HepG2 (cell line): Measurements from ENCODE around the gene ZBTB22. TPM values are rescaled to one million over a fixed set of nuclear protein-coding genes. Genes with fewer than 3 reads are reported as not detected.

Source experiments
- ATAC-seq: fragments of 200-7000 bp; cut with Tn5 transposase; 3 replicates; pipeline ENCODE4 v1.9.1; 2020; ENCODE audit warnings: mild to moderate bottlenecking, moderate library complexity
- BruUV-seq: library from RNA; stranded (reverse); fragments of 400-500 nt; replicated peaks from 2 replicates; lab custom pipeline; 2021; lab: Mats Ljungman, UMichigan
- CTCF ChIA-PET: fragments of 300-600 bp; formaldehyde crosslinking; extraction: SDS; loops from one replicate; lab custom pipeline; 2021; ENCODE audit warnings: low total read pairs, inconsistent platforms, low intra/inter-chr PET ratio; lab: Yijun Ruan, JAX
- POLR2A ChIA-PET: fragments of 350-600 bp; sonication (Branson Sonifier 250); formaldehyde crosslinking; loops from one replicate; lab custom pipeline; 2020; ENCODE audit warnings: antibody characterized with exemption, inconsistent platforms; lab: Yijun Ruan, JAX
- DNase-seq: peaks from one replicate; pipeline ENCODE4 v3.0.0-alpha.2; 2015; ENCODE audit warnings: low spot score
- FAIRE-seq: peaks from 3 replicates; lab custom pipeline; 2011; peaks lifted over from hg19 to GRCh38; lab: Jason Lieb, UNC
- H2AFZ ChIP-seq: one replicate; pipeline ENCODE4 v1.6.1; 2011; ENCODE audit warnings: low read length, inconsistent platforms
- H3K27ac ChIP-seq: fragments of 300-600 bp; 3 replicates; pipeline ENCODE4 v1.8.0; 2011; ENCODE audit warnings: mixed run types, mild to moderate bottlenecking, mixed read lengths, low read length, inconsistent platforms; ENCODE audit not compliant: insufficient read depth; ENCODE audit errors: extremely low read length
- H3K27me3 ChIP-seq, 2 experiments: fragments of 200-600 bp in 1 of 2; 2 replicates in 1 of 2; 3 replicates in 1 of 2; pipeline versions ENCODE4 v1.6.0 to v1.8.0; 2011; ENCODE audit warnings: low read length in 2 of 2, mild to moderate bottlenecking in 2 of 2, moderate library complexity in 2 of 2, inconsistent platforms in 1 of 2; ENCODE audit not compliant: insufficient read depth in 2 of 2, control insufficient read depth in 1 of 2
- H3K36me3 ChIP-seq, 2 experiments: fragments of 200-600 bp in 1 of 2; replicated peaks in 1 of 2; 2 replicates in 1 of 2; 3 replicates in 1 of 2; pipeline versions ENCODE4 v1.5.1 to v1.8.0; 2011; ENCODE audit warnings: low read length in 2 of 2, inconsistent platforms in 1 of 2; ENCODE audit not compliant: insufficient read depth in 2 of 2, control insufficient read depth in 1 of 2
- H3K4me1 ChIP-seq: 2 replicates; pipeline ENCODE4 v1.5.1; 2012; ENCODE audit warnings: low read length, inconsistent platforms; ENCODE audit not compliant: insufficient read depth
- H3K4me2 ChIP-seq: 2 replicates; pipeline ENCODE4 v1.6.0; 2011; ENCODE audit warnings: low read depth, low read length, inconsistent platforms
- H3K4me3 ChIP-seq, 3 experiments: fragments of 200-600 bp in 1 of 3; sonication (generic), shearing (Covaris generic) in 1 of 3; replicated peaks in 1 of 3; 2 replicates each; pipeline ENCODE4 v1.5.1; 2011 to 2016; ENCODE audit warnings: low read length in 3 of 3, inconsistent platforms in 2 of 3, low read depth in 2 of 3, mild to moderate bottlenecking in 2 of 3, control low read depth in 1 of 3, mixed read lengths in 1 of 3; ENCODE audit not compliant: insufficient read depth in 1 of 3
- H3K79me2 ChIP-seq: one replicate; pipeline ENCODE4 v1.6.1; 2011; ENCODE audit warnings: low read length, inconsistent platforms; ENCODE audit not compliant: insufficient read depth
- H3K9ac ChIP-seq: 2 replicates; pipeline ENCODE4 v1.6.0; 2011; ENCODE audit warnings: mild to moderate bottlenecking, low read depth, low read length, inconsistent platforms; ENCODE audit not compliant: insufficient read depth
- H3K9me3 ChIP-seq: 2 replicates; pipeline ENCODE4 v1.5.1; 2012; ENCODE audit warnings: mild to moderate bottlenecking, low read length
- H4K20me1 ChIP-seq: 2 replicates; pipeline ENCODE4 v1.6.0; 2011; ENCODE audit warnings: inconsistent platforms, mild to moderate bottlenecking, low read length, moderate library complexity; ENCODE audit not compliant: insufficient read depth
- TGIF2 ChIP-seq: IDR thresholded peaks from 2 replicates; pipeline ENCODE4 v1.6.1; 2016; ENCODE audit warnings: control low read depth, missing compliant biosample characterization
- WGBS: methylation state at CpG from one replicate; pipeline ENCODE4 v1.1.6; 2017; ENCODE audit warnings: low lambda C conversion rate; 5-methylcytosine and 5-hydroxymethylcytosine counted together
- in situ Hi-C: cut with HindIII; loops from 2 replicates; pipeline ENCODE4 v1.10.0; 2017; ENCODE audit warnings: low pct_unique_long_range_greater_than_20kb; ENCODE audit not compliant: extremely low pct_ligation_motif_present
- intact Hi-C: fragments of 100-400 bp; cut with micrococcal nuclease; formaldehyde crosslinking; loops from one replicate; pipeline ENCODE4 v1.10.0; 2022; ENCODE audit not compliant: unreplicated experiment
- polyA plus RNA-seq, 8 experiments: library from polyadenylated mRNA; depleted of rRNA in 3 of 8; stranded (reverse) in 7 of 8; unstranded in 1 of 8; fragments of >200 nt; fragmentation: Illumina TruSeq in 4 of 8; extraction: Trizol in 4 of 8; gene quantifications; 2 replicates each; pipeline versions ENCODE4 v1.2.1 to v1.2.3, GENCODE V29; 2011 to 2016; ENCODE audit warnings: low read depth in 4 of 8, missing spikeins in 1 of 8, mixed read lengths in 1 of 8; ENCODE audit not compliant: insufficient read depth in 1 of 8
- total RNA-seq, 5 experiments: library from RNA; depleted of rRNA; stranded (reverse); fragments of >200 nt; fragmentation: Illumina TruSeq; extraction: Trizol; gene quantifications; 2 replicates each; pipeline ENCODE4 v1.2.3, GENCODE V29; 2016; ENCODE audit warnings: low read depth in 1 of 5
- TF ChIP-seq, protein P1 (sequence below): sonication (generic); formaldehyde crosslinking; IDR thresholded peaks from 2 replicates; pipeline ENCODE4 v1.5.1; 2020; ENCODE audit warnings: mild to moderate bottlenecking, missing genetic modification reagents, moderate library complexity

Gene ZBTB22
- total and polyA plus RNA-seq, 2 of the 13 experiments (the other 11 are each of a cell fraction or from before 2014, with no cell fraction given): 8.0 to 10.6 TPM

- Histone ChIP-seq H3K4me2 (peak overlapping the region; percentile 93), H3K79me2 (peaks cover 22% of the 10 kb centered on the region), H2AFZ (no peak overlapping the region), H3K9me3 (no peaks in the 10 kb centered on the region), H3K4me1 (peaks cover 57% of the 10 kb centered on the region), H3K9ac (peak overlapping the region; percentile 84; the same call in 1 of the 2 replicates), H3K36me3 (peaks cover 5 to 31% of the 10 kb centered on the region in 2 experiments), H3K27me3 (no peaks in the 10 kb centered on the region; a peak in 2 of 5 replicates), H4K20me1 (peaks cover 3% of the 10 kb centered on the region; the same call in 1 of the 2 replicates), H3K27ac (no peak overlapping the region), H3K4me3 (no peak overlapping the region; a peak in 1 of 6 replicates)
- ATAC-seq (no peak), DNase-seq (no peak), FAIRE-seq (no peak)
- no TSS peak for BruUV-seq
- TF ChIP-seq TGIF2 (CRISPR knock-in tag): no peak
- TF ChIP-seq, protein P1, sequence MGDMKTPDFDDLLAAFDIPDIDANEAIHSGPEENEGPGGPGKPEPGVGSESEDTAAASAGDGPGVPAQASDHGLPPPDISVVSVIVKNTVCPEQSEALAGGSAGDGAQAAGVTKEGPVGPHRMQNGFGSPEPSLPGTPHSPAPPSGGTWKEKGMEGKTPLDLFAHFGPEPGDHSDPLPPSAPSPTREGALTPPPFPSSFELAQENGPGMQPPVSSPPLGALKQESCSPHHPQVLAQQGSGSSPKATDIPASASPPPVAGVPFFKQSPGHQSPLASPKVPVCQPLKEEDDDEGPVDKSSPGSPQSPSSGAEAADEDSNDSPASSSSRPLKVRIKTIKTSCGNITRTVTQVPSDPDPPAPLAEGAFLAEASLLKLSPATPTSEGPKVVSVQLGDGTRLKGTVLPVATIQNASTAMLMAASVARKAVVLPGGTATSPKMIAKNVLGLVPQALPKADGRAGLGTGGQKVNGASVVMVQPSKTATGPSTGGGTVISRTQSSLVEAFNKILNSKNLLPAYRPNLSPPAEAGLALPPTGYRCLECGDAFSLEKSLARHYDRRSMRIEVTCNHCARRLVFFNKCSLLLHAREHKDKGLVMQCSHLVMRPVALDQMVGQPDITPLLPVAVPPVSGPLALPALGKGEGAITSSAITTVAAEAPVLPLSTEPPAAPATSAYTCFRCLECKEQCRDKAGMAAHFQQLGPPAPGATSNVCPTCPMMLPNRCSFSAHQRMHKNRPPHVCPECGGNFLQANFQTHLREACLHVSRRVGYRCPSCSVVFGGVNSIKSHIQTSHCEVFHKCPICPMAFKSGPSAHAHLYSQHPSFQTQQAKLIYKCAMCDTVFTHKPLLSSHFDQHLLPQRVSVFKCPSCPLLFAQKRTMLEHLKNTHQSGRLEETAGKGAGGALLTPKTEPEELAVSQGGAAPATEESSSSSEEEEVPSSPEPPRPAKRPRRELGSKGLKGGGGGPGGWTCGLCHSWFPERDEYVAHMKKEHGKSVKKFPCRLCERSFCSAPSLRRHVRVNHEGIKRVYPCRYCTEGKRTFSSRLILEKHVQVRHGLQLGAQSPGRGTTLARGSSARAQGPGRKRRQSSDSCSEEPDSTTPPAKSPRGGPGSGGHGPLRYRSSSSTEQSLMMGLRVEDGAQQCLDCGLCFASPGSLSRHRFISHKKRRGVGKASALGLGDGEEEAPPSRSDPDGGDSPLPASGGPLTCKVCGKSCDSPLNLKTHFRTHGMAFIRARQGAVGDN (CRISPR knock-in tag): 0 out of 2 replicates have a peak, but pooled peaks have one; percentile 2
- CTCF ChIA-PET: no interaction called here
- in situ Hi-C loops: no loop called here
- WGBS: 95% methylated on average over 9 of the region's 9 CpGs
- POLR2A ChIA-PET: interaction anchor here (0.7 kb wide), 1 partner anchor 50 kb away, joined by 3 read pairs; the partner anchor contains the start of genes RPS18 and VPS52
- intact Hi-C loops: no loop called here
These were observed 3.7 kb upstream of the ZBTB22 start for GRCh38 chr6:33321227-33321626.
